ENCODE measurements around the gene NOL7. TPM values are rescaled to one million over a fixed set of nuclear protein-coding genes. Genes with fewer than 3 reads are reported as not detected.

NOL7 gene
- total and polyA plus RNA-seq, 9 of the 15 experiments (the other 6 are each of a cell fraction or from before 2014, with no cell fraction given), result 19.4 to 235 (median 157) TPM

DNA sequence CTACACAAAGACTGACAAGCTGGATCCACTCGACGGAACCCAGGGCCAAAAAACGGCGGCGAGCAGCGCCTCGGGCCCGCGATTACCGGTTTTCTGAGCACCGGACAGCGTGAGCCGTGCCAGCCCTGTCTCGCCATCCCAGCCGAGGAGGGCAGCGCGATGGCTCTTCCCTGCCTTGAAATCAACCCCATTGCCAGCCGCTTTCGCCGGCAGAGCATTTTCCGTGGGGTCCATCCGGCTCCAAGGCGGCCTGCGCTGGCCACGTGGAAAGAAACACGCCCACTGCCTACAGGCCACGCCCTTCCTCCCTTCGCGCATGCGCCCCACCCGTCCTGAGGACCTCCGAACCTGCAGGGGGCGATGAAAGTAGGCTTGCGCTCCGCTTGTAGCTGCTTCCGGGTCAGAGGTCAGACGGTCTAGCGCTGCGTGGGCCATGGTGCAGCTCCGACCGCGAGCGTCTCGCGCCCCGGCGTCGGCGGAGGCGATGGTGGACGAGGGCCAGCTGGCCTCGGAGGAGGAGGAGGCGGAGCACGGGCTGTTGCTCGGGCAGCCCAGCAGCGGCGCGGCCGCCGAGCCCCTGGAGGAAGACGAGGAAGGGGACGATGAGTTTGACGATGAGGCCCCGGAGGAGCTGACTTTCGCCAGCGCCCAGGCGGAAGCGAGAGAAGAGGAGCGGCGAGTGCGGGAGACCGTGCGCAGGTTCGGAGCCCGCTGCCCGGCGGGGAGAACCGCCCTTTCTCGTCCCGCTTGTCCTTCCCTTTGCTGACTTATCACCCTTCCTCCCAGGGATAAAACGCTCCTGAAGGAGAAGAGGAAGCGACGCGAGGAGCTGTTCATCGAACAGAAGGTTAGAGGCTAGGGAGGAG lies at the start of gene NOL7 (continued):
- TF ChIP-seq, protein P1, sequence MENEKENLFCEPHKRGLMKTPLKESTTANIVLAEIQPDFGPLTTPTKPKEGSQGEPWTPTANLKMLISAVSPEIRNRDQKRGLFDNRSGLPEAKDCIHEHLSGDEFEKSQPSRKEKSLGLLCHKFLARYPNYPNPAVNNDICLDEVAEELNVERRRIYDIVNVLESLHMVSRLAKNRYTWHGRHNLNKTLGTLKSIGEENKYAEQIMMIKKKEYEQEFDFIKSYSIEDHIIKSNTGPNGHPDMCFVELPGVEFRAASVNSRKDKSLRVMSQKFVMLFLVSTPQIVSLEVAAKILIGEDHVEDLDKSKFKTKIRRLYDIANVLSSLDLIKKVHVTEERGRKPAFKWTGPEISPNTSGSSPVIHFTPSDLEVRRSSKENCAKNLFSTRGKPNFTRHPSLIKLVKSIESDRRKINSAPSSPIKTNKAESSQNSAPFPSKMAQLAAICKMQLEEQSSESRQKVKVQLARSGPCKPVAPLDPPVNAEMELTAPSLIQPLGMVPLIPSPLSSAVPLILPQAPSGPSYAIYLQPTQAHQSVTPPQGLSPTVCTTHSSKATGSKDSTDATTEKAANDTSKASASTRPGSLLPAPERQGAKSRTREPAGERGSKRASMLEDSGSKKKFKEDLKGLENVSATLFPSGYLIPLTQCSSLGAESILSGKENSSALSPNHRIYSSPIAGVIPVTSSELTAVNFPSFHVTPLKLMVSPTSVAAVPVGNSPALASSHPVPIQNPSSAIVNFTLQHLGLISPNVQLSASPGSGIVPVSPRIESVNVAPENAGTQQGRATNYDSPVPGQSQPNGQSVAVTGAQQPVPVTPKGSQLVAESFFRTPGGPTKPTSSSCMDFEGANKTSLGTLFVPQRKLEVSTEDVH (IDR thresholded peaks at IDR 0.05; ENCODE audit: low read depth, partially characterized antibody), result peak; percentile 88
- TF ChIP-seq SMARCE1 (IDR thresholded peaks at IDR 0.05) (no peak; the same call in 1 of the 2 replicates), NFIX (CRISPR knock-in tag; IDR thresholded peaks at IDR 0.05; ENCODE audit: low read depth) (no peak), ASH1L (IDR thresholded peaks at IDR 0.05; ENCODE audit: borderline replicate concordance, low read depth, partially characterized antibody) (no peak), HDGF (IDR thresholded peaks at IDR 0.05) (no peak), PTTG1 (tag; IDR thresholded peaks at IDR 0.05; ENCODE audit: low read depth) (no peak), IFI16 (CRISPR knock-in tag; IDR thresholded peaks at IDR 0.05) (no peak), ETS2 (tag; IDR thresholded peaks at IDR 0.05; ENCODE audit: borderline replicate concordance, poor library complexity, severe bottlenecking) (no peak), SOX6 (IDR thresholded peaks at IDR 0.05) (peak; percentile 82), ZNF668 (CRISPR knock-in tag; IDR thresholded peaks at IDR 0.05) (no peak), PHF8 (IDR thresholded peaks at IDR 0.05; ENCODE audit: borderline replicate concordance, low read length) (peak; percentile 95), EP400 (IDR thresholded peaks at IDR 0.05) (peak; percentile 100), ZNF408 (CRISPR knock-in tag; IDR thresholded peaks at IDR 0.05; ENCODE audit: low read depth) (no peak), TEAD4 (IDR thresholded peaks at IDR 0.05; ENCODE audit: low read length) (peak; percentile 24), TEAD4 (CRISPR knock-in tag; IDR thresholded peaks at IDR 0.05; ENCODE audit: borderline replicate concordance) (no peak)
- TF ChIP-seq, protein P2, sequence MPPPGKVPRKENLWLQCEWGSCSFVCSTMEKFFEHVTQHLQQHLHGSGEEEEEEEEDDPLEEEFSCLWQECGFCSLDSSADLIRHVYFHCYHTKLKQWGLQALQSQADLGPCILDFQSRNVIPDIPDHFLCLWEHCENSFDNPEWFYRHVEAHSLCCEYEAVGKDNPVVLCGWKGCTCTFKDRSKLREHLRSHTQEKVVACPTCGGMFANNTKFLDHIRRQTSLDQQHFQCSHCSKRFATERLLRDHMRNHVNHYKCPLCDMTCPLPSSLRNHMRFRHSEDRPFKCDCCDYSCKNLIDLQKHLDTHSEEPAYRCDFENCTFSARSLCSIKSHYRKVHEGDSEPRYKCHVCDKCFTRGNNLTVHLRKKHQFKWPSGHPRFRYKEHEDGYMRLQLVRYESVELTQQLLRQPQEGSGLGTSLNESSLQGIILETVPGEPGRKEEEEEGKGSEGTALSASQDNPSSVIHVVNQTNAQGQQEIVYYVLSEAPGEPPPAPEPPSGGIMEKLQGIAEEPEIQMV (tag; conservative IDR thresholded peaks at IDR 0.05; ENCODE audit: low read depth), result no peak
- TF ChIP-seq, protein P3, sequence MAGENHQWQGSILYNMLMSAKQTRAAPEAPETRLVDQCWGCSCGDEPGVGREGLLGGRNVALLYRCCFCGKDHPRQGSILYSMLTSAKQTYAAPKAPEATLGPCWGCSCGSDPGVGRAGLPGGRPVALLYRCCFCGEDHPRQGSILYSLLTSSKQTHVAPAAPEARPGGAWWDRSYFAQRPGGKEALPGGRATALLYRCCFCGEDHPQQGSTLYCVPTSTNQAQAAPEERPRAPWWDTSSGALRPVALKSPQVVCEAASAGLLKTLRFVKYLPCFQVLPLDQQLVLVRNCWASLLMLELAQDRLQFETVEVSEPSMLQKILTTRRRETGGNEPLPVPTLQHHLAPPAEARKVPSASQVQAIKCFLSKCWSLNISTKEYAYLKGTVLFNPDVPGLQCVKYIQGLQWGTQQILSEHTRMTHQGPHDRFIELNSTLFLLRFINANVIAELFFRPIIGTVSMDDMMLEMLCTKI (IDR thresholded peaks at IDR 0.05; ENCODE audit: partially characterized antibody), result no peak
- TF ChIP-seq, protein P4, sequence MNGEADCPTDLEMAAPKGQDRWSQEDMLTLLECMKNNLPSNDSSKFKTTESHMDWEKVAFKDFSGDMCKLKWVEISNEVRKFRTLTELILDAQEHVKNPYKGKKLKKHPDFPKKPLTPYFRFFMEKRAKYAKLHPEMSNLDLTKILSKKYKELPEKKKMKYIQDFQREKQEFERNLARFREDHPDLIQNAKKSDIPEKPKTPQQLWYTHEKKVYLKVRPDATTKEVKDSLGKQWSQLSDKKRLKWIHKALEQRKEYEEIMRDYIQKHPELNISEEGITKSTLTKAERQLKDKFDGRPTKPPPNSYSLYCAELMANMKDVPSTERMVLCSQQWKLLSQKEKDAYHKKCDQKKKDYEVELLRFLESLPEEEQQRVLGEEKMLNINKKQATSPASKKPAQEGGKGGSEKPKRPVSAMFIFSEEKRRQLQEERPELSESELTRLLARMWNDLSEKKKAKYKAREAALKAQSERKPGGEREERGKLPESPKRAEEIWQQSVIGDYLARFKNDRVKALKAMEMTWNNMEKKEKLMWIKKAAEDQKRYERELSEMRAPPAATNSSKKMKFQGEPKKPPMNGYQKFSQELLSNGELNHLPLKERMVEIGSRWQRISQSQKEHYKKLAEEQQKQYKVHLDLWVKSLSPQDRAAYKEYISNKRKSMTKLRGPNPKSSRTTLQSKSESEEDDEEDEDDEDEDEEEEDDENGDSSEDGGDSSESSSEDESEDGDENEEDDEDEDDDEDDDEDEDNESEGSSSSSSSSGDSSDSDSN (IDR thresholded peaks at IDR 0.05; ENCODE audit: borderline replicate concordance in 1 of 2, low read depth in 2 of 2, low read length in 2 of 2), result peak in 1 of 2 experiments; percentile 89; a peak in 2 of 4 replicates
